ENCODE measurements around the gene TRIM34. TPM values are rescaled to one million over a fixed set of nuclear protein-coding genes. Genes with fewer than 3 reads are reported as not detected.

TRIM34 gene
- total and polyA plus RNA-seq, 4 donors: 1.7 to 3.8 (median 2.5) TPM

DNA sequence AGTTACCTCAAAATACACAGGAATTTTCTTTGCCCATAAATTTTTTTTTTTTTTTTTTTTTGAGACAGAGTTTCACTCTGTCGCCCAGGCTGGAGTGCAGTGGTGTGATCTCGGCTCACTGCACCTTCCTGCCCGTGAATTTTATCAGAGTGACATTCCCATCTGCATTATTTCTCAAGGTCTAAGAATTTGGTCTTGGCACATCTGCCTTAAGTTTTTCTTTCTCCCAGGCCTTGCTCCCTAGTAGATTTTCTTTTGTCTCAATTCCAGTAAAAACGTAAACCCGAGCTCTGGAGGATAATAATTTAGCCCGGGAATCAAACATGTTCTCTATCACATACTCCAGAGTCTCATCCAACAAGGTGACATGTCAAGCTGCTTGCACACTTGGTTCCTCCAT is 16.0 kb upstream of the TRIM34 start:
- Histone ChIP-seq H3K4me1 (ENCODE audit: control insufficient read depth in 4 of 4, insufficient read depth in 4 of 4, low read length in 3 of 4) (no peaks in the 10 kb centered on the region), H3K4me3 (ENCODE audit: low read depth in 1 of 3, low read length in 3 of 3) (no peak overlapping the region), H3K27me3 (ENCODE audit: control insufficient read depth in 4 of 4, insufficient read depth in 4 of 4, low read length in 3 of 4) (no peaks in the 10 kb centered on the region), H3K27ac (ENCODE audit: low read depth in 1 of 2, low read length in 2 of 2) (no peak overlapping the region), H3K9ac (ENCODE audit: low read depth in 1 of 2, low read length in 2 of 2) (no peak overlapping the region), H3K36me3 (ENCODE audit: control insufficient read depth in 4 of 4, insufficient read depth in 3 of 4, low read depth in 1 of 4, low read length in 3 of 4) (no peaks in the 10 kb centered on the region), H3K9me3 (ENCODE audit: control insufficient read depth in 4 of 4, low read length in 3 of 4) (no peaks in the 10 kb centered on the region)
- WGBS: 94% methylated on average over 6 of the region's 6 CpGs
- DNase-seq (ENCODE audit: low spot score): no peak
- TF ChIP-seq FOXA2 (IDR thresholded peaks at IDR 0.05) (no peak), GABPA (IDR thresholded peaks at IDR 0.05 in 1 of 2, conservative IDR thresholded peaks at IDR 0.05 in 1 of 2) (no peak), TAF1 (conservative IDR thresholded peaks at IDR 0.05) (no peak), RAD21 (IDR thresholded peaks at IDR 0.05) (no peak)
- TF ChIP-seq, protein P1, sequence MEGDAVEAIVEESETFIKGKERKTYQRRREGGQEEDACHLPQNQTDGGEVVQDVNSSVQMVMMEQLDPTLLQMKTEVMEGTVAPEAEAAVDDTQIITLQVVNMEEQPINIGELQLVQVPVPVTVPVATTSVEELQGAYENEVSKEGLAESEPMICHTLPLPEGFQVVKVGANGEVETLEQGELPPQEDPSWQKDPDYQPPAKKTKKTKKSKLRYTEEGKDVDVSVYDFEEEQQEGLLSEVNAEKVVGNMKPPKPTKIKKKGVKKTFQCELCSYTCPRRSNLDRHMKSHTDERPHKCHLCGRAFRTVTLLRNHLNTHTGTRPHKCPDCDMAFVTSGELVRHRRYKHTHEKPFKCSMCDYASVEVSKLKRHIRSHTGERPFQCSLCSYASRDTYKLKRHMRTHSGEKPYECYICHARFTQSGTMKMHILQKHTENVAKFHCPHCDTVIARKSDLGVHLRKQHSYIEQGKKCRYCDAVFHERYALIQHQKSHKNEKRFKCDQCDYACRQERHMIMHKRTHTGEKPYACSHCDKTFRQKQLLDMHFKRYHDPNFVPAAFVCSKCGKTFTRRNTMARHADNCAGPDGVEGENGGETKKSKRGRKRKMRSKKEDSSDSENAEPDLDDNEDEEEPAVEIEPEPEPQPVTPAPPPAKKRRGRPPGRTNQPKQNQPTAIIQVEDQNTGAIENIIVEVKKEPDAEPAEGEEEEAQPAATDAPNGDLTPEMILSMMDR (IDR thresholded peaks at IDR 0.05; ENCODE audit: low read depth, low read length, missing input control): no peak

DNA sequence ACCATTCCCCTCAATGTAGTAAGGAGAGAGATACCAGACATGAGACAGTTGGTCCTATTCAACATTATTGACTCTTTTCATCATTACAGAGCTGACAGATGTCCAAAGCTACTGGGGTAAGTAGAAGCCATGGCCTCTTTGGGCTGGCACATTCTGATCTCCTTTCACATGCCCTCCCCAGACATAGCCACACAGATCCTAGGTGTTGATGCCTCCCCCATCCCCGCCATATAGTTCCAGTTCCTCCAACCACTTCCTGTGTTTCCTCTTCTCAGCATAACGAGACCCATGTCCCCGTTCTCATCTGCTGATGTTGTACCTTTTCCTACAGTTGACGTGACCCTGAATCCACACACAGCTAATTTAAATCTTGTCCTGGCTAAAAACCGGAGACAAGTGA is 14.4 kb upstream of the TRIM34 start:
- Histone ChIP-seq H3K9ac (ENCODE audit: low read depth in 1 of 2, low read length in 2 of 2) (no peak overlapping the region), H3K36me3 (ENCODE audit: control insufficient read depth in 4 of 4, insufficient read depth in 3 of 4, low read depth in 1 of 4, low read length in 3 of 4) (no peaks in the 10 kb centered on the region), H3K27me3 (ENCODE audit: control insufficient read depth in 4 of 4, insufficient read depth in 4 of 4, low read length in 3 of 4) (no peaks in the 10 kb centered on the region), H3K27ac (ENCODE audit: low read depth in 1 of 2, low read length in 2 of 2) (no peak overlapping the region), H3K4me3 (ENCODE audit: low read depth in 1 of 3, low read length in 3 of 3) (no peak overlapping the region), H3K9me3 (ENCODE audit: control insufficient read depth in 4 of 4, low read length in 3 of 4) (no peaks in the 10 kb centered on the region), H3K4me1 (ENCODE audit: control insufficient read depth in 4 of 4, insufficient read depth in 4 of 4, low read length in 3 of 4) (no peaks in the 10 kb centered on the region)
- TF ChIP-seq SP1 (IDR thresholded peaks at IDR 0.05) (no peak), YY1 (IDR thresholded peaks at IDR 0.05) (no peak)
- 80% methylated on average over 5 of the region's 5 CpGs for WGBS
- no peak for DNase-seq (ENCODE audit: low spot score)

GRCh38 chr11:5611627-5612026 is 13.2 kb upstream of the TRIM34 start:
- DNase-seq (ENCODE audit: low spot score): no peak
- Histone ChIP-seq H3K27ac (ENCODE audit: low read depth in 1 of 2, low read length in 2 of 2) (no peak overlapping the region), H3K36me3 (ENCODE audit: control insufficient read depth in 4 of 4, insufficient read depth in 3 of 4, low read depth in 1 of 4, low read length in 3 of 4) (no peaks in the 10 kb centered on the region), H3K4me3 (ENCODE audit: low read depth in 1 of 3, low read length in 3 of 3) (no peak overlapping the region), H3K9me3 (ENCODE audit: control insufficient read depth in 4 of 4, low read length in 3 of 4) (no peaks in the 10 kb centered on the region), H3K27me3 (ENCODE audit: control insufficient read depth in 4 of 4, insufficient read depth in 4 of 4, low read length in 3 of 4) (no peaks in the 10 kb centered on the region), H3K4me1 (ENCODE audit: control insufficient read depth in 4 of 4, insufficient read depth in 4 of 4, low read length in 3 of 4) (no peaks in the 10 kb centered on the region), H3K9ac (ENCODE audit: low read depth in 1 of 2, low read length in 2 of 2) (no peak overlapping the region)
- 96% methylated on average over 11 of the region's 11 CpGs for WGBS
- TF ChIP-seq EGR1 (IDR thresholded peaks at IDR 0.05; ENCODE audit: low read depth in 2 of 2) (no peak), YY1 (IDR thresholded peaks at IDR 0.05) (no peak), ATF3 (IDR thresholded peaks at IDR 0.05) (no peak), RXRA (IDR thresholded peaks at IDR 0.05) (no peak), HNF4A (conservative IDR thresholded peaks at IDR 0.05) (no peak), GABPA (IDR thresholded peaks at IDR 0.05 in 1 of 2, conservative IDR thresholded peaks at IDR 0.05 in 1 of 2) (no peak), FOXA1 (IDR thresholded peaks at IDR 0.05) (no peak), JUND (IDR thresholded peaks at IDR 0.05) (no peak), HNF4G (IDR thresholded peaks at IDR 0.05) (no peak)
- TF ChIP-seq, protein P1 (IDR thresholded peaks at IDR 0.05; ENCODE audit: low read depth, low read length, missing input control): no peak
- TF ChIP-seq, protein P2, sequence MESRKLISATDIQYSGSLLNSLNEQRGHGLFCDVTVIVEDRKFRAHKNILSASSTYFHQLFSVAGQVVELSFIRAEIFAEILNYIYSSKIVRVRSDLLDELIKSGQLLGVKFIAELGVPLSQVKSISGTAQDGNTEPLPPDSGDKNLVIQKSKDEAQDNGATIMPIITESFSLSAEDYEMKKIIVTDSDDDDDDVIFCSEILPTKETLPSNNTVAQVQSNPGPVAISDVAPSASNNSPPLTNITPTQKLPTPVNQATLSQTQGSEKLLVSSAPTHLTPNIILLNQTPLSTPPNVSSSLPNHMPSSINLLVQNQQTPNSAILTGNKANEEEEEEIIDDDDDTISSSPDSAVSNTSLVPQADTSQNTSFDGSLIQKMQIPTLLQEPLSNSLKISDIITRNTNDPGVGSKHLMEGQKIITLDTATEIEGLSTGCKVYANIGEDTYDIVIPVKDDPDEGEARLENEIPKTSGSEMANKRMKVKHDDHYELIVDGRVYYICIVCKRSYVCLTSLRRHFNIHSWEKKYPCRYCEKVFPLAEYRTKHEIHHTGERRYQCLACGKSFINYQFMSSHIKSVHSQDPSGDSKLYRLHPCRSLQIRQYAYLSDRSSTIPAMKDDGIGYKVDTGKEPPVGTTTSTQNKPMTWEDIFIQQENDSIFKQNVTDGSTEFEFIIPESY (IDR thresholded peaks at IDR 0.05): no peak
- TF ChIP-seq, protein P3, sequence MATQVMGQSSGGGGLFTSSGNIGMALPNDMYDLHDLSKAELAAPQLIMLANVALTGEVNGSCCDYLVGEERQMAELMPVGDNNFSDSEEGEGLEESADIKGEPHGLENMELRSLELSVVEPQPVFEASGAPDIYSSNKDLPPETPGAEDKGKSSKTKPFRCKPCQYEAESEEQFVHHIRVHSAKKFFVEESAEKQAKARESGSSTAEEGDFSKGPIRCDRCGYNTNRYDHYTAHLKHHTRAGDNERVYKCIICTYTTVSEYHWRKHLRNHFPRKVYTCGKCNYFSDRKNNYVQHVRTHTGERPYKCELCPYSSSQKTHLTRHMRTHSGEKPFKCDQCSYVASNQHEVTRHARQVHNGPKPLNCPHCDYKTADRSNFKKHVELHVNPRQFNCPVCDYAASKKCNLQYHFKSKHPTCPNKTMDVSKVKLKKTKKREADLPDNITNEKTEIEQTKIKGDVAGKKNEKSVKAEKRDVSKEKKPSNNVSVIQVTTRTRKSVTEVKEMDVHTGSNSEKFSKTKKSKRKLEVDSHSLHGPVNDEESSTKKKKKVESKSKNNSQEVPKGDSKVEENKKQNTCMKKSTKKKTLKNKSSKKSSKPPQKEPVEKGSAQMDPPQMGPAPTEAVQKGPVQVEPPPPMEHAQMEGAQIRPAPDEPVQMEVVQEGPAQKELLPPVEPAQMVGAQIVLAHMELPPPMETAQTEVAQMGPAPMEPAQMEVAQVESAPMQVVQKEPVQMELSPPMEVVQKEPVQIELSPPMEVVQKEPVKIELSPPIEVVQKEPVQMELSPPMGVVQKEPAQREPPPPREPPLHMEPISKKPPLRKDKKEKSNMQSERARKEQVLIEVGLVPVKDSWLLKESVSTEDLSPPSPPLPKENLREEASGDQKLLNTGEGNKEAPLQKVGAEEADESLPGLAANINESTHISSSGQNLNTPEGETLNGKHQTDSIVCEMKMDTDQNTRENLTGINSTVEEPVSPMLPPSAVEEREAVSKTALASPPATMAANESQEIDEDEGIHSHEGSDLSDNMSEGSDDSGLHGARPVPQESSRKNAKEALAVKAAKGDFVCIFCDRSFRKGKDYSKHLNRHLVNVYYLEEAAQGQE (IDR thresholded peaks at IDR 0.05): no peak

Data from liver (tissue), 9 donors.